T-helper 1 cell (primary cell): ENCODE measurements around the gene RELN.

ENCODE experiments used
- DNase-seq, 5 donors: peaks; one replicate each; pipeline ENCODE4 v3.0.0-alpha.2; 2012 to 2020

RELN gene

DNA sequence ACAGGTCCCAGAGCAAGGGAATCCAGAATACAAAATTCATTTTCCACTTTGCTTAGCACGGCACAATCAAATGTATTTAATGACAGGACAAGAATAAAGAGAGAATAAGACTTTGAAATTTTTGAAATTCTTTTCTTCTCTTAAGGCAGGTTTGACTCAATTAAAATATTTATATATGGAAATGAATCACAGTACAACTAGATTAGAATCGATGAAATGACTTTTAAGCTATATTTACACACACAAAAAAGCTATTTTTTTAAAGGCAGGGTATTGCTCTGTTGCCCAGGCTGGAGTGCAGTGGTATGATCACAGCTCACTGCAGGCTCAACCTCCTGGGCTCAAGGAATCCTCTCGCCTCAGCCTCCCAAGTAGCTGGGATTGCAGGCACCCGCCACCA is 278.0 kb downstream of the RELN start:
- DNase-seq: no peak

- DNase-seq: no peak
These were observed 279.2 kb downstream of the RELN start for GRCh38 chr7:103710247-103710646.

GRCh38 chr7:103706805-103707204 is 282.7 kb downstream of the RELN start:
- no peak for DNase-seq

GRCh38 chr7:103705542-103705941 is 283.9 kb downstream of the RELN start:
- no peak for DNase-seq

GRCh38 chr7:103704701-103705100 is 284.8 kb downstream of the RELN start:
- no peak for DNase-seq

GRCh38 chr7:103702982-103703381 is 286.5 kb downstream of the RELN start:
- DNase-seq: no peak

DNA sequence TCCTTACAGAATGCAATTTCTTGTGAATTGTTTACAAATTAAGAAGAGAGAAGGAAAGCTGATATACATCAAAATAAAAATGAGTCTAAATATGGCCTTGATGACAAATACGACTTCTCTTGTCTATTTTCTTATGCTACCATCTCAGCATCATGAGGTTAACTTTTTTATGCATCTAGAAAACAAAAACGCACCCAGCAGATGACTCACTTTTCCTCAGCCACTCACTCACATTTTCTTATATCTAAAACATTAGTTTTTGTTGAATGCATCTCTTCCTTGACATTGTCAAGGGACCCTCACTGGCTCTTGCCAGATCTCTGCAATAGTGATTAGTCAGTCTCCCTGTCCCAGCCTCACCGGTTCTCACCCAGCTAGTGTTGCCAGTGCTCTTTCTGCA is 287.0 kb downstream of the RELN start:
- no peak for DNase-seq

GRCh38 chr7:103699032-103699431 is 290.4 kb downstream of the RELN start:
- no peak for DNase-seq

- no peak for DNase-seq
These were observed 291.4 kb downstream of the RELN start for GRCh38 chr7:103698064-103698463.

GRCh38 chr7:103695521-103695920 is 293.9 kb downstream of the RELN start:
- no peak for DNase-seq

DNA sequence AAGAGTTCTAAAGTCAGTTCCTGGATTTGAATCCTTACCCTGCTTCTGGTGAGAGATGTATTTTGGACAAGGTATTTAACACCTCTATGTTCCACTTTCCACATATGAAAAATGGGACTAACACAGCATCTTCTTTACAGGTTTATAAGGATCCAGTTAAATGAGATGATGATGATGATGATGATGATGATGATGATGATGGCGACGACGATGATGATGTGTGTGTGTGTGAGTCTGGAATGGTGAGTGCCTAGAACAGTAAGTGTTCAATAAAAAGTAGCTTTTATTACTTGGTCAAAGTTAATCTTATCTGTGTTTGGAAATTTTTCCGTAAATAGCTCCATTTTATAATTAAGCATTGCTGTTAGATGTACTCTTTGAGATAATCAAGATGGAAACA is 295.2 kb downstream of the RELN start:
- DNase-seq: no peak

DNA sequence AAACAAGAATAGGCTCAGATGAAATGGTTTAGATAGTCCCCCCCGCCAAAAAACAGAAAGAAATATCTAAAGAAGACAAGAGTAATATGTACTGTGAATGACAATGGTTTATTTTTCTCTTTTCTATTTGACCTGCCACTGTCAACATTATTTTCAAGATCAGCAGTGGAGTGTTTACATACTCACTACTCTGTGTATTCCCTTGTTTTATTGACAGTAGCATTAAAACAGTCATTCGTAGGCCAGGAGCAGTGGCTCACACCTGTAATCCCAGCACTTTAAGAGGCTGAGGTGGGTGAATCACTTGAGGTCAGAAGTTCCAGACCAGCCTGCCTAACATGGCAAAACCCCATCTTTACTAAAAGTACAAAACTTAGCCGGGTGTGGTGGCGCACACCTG is 298.2 kb downstream of the RELN start:
- no peak for DNase-seq

DNA sequence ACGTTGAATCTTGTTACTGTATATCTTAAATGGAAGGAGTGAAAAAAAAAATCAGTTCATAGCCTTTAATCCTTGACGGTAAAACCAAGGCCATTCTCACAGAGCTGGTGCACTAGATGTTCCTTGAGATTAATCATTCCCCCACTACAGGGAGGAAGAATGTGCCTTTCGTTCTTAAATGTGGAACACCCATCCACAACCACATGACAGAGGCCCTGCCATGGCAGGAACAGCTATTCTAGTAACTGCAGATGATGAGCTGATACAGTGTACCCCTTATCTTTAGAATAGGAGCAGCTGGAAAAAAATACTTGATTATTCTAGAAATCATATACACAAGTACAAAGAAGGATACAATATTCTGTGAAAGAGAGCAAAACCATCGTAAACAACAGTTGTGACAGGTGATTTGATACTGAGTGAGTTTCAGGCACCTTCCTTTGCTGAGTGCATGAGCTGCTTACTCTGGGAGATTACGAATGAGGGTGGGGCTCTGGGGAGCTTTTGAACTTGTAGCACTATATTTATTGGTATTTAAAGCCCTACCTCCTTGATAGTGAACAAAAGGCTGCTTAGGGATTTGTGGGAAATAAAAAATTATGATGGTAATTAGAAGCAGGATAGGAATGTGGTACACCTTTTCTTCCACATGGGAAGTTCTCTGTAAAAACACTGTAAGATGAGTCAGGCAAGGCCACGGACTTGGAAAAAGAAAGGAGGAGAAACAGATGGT is 299.1 kb downstream of the RELN start:
- DNase-seq: no peak

DNA sequence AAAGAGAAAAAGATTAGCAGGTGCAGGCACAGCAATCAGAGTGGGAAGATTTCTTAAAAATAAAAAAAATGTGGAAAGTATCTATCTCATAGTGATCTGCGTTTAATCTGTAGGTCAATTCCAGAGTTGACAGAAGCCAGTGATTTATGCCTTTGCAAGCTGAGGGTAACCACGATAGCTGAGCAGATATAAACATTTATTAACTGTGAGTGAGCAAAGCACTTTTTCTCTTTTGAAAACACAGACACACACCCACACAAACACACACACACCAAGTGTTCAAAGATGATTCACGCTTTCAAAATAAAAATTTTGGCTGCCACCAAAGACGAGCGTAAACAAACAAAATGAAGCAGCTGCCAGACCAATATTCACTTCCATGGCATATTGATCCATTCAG is 300.2 kb downstream of the RELN start:
- no peak for DNase-seq

DNA sequence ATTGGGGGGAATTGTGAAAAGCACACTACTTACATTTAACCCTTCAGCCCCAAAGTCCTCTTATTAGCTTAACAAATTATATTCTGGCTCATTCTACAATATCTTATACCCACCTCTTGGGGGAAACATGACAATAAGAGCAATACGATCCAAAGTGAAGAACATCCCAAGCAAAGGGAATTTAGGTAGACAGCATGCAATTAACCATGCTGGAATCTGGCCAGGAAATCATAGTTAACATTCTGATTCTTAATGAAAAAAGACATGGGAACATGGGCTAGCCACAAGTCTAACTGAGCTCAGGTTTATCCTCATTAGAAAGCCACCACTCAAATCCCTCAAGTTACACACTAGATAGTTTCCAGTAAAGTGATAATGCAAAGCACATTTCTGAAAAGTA is 301.5 kb downstream of the RELN start:
- DNase-seq: no peak

GRCh38 chr7:103687272-103687671 is 302.2 kb downstream of the RELN start:
- DNase-seq: no peak

GRCh38 chr7:103686763-103687162 is 302.7 kb downstream of the RELN start:
- DNase-seq: no peak

- no peak for DNase-seq
These were observed 303.4 kb downstream of the RELN start for GRCh38 chr7:103686064-103686463.

GRCh38 chr7:103685646-103686045 is 303.8 kb downstream of the RELN start:
- no peak for DNase-seq

DNA sequence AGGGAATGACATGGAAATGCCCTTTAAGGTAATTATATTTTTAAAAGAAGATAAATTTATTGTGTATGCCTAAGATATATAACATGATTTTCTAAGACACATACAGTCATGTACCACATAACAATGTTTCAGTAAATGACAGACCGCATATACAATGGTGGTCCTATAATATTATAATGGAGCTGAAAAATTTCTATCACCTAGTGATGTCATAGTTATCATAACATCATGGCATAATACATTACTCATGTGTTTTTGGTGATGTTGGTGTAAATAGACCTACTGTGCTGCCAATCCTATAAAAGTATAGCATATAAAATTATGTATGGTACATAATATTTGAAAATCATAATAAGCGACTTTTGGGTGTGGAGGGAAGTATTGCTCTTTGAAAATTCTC is 306.1 kb downstream of the RELN start:
- DNase-seq: no peak

DNA sequence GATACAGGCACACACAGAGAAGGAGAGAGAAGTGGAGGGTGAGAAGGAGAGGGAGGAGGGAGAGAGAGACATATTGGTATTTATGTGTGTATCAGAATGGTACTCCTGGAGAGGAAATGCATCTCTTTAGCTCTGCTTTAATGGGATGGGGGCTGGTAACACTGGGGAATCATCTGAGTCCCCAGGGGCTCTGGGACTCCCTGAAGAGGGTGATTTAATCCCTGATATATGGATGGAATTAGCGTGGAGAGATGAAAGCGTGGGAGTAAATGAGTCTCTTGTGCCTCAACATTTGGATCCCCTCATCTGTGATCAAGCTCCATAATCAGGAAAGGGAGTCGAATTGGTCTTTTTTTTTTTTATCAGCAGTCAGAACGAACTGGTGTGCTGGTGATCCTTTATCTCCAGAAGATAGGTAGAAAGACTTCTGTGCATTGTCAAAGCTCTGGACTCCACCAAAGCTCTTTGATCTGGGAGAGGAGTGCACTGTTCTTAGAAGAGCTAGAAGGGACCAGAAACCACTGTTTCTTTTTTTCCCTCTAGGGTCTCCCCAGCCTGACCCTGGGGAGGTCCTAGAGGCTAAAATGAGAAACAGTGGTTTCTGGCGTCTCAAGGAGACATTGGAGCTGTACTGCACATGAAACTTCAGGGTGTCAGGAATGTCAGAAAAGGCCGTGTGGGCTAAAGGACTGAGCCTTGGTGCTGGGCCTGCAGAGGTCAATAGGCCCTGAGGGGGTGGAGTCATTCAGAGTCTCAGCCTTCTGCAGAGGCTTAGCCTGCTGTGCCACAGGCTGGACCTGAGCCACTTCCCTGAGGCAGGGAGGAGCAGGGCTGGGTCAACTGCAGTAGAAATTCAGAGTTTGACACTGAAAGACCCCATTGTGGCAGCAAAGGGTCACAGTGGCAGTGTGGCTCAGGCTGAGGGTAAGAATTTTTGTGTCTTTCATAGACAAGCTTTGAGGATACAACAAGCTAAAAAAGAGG is 309.0 kb downstream of the RELN start:
- DNase-seq: no peak

DNA sequence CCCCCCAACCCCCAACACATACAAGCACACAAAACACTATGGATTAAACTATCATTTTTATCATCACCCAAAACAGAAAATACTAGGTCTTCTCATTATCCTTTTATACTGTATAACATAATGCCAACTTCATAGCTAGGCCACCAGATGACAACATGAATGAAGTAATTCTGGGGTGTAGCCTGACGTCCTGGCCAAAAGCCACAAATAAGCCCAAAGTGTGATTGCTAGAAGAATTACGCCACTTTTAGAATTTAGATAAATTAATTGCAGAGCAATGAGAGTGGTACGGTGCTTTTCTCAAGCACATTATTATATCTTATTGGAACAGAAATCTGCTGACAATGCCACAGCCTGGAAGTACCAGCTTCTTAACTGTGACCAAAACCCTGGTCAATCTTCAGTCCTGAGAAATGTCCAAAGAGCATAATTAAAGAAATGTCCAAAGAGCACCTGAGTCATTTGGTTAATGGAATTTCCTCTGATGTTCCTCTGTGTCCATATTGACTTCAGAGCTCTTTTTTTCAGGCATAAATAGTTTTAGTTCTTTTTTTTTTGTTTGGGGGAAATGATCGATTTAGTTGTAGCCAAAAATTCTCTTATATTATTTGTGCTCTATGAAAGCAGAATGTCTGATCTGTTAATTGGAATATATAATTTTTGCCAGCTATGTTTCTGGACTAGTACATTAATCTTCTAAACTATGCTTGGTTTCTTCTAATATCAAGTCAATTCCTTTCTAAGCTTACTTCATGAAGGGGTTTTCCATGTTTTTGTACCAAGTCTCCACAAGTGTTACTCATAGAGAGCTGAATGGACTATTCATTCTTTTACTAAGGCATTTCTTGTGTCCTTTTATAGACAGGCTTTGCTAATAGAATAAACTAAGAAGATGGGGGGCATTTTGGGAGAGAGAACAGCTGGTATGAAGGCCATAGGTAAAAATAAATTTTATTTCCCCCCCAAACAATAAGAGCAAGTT is 310.0 kb downstream of the RELN start:
- DNase-seq: no peak
